ENCODE data around the gene CHFR. TPM values are rescaled to one million over a fixed set of nuclear protein-coding genes. Genes with fewer than 3 reads are reported as not detected.

The CHFR gene
- total and polyA plus RNA-seq, 2 donors (not counting 3 experiments of a cell fraction or from before 2014, with no cell fraction given): 45.4 to 66.5 TPM

GRCh38 chr12:132848521-132848920 lies 38.9 kb downstream of the CHFR start:
- FAIRE-seq (no peak), DNase-seq (ENCODE audit: low read depth, low spot score) (no peak)
- H2AFZ ChIP-seq (ENCODE audit: low read depth, low read length): no peak overlapping the region
- no peaks in the 10 kb centered on the region for H3K4me1 ChIP-seq (ENCODE audit: control insufficient read depth, extremely low read depth, insufficient read depth, low read length)
- H3K4me3 ChIP-seq (replicated peaks in 1 of 3; ENCODE audit: insufficient read depth in 1 of 3, low read depth in 1 of 3, low read length in 3 of 3): no peak overlapping the region
- intact Hi-C loops (cut with micrococcal nuclease): no loop called here
- no peak overlapping the region for H3K4me2 ChIP-seq (ENCODE audit: insufficient read depth, low read length)
- no peaks in the 10 kb centered on the region for H3K79me2 ChIP-seq (ENCODE audit: control insufficient read depth, insufficient read depth, low read length)
- H3K36me3 ChIP-seq (ENCODE audit: control insufficient read depth in 2 of 2, extremely low read depth in 1 of 2, insufficient read depth in 2 of 2, low read length in 2 of 2): peaks cover 19 to 37% of the 10 kb centered on the region in 2 experiments
- TF ChIP-seq MAX (IDR thresholded peaks at IDR 0.05; ENCODE audit: insufficient read depth, insufficient read length) (no peak), POLR2AphosphoS5 (IDR thresholded peaks at IDR 0.05; ENCODE audit: insufficient read depth, low read depth, low read length) (no peak), JUN (IDR thresholded peaks at IDR 0.05; ENCODE audit: borderline replicate concordance, insufficient read depth, insufficient read length, low read depth) (no peak), FOS (IDR thresholded peaks at IDR 0.05; ENCODE audit: borderline replicate concordance, insufficient read depth, low read length) (no peak), CTCF (IDR thresholded peaks at IDR 0.05; ENCODE audit: extremely low read depth in 1 of 2, insufficient read depth in 1 of 2, low read depth in 1 of 2, low read length in 2 of 2) (no peak), GATA2 (IDR thresholded peaks at IDR 0.05; ENCODE audit: insufficient read depth, insufficient read length, low read depth, low read length) (no peak), POLR2A (IDR thresholded peaks at IDR 0.05; ENCODE audit: low read depth, low read length) (no peak), MYC (IDR thresholded peaks at IDR 0.05; ENCODE audit: low read depth, low read length) (no peak), EZH2 (IDR thresholded peaks at IDR 0.05; ENCODE audit: borderline replicate concordance, low read depth, low read length, severe bottlenecking) (no peak)
- H3K9me1 ChIP-seq (replicated peaks; ENCODE audit: control insufficient read depth, extremely low read depth, insufficient read depth, low read length): no peaks in the 10 kb centered on the region
- no TSS peak for BruUV-seq (replicated peaks)
- POLR2A ChIA-PET: no interaction called here
- dilution Hi-C loops (cut with MboI; ENCODE audit: extremely low pct_ligation_motif_present, low sequenced_read_pairs): no loop called here
- CTCF ChIA-PET: no interaction called here
- no peaks in the 10 kb centered on the region for H3K9me3 ChIP-seq (replicated peaks; ENCODE audit: control insufficient read depth, insufficient read depth, low read length)
- H3K9ac ChIP-seq (replicated peaks; ENCODE audit: extremely low read depth, insufficient read depth, low read length): no peak overlapping the region
- H3K27me3 ChIP-seq (ENCODE audit: control insufficient read depth in 2 of 2, insufficient read depth in 2 of 2, low read length in 2 of 2): no peaks in the 10 kb centered on the region
- no peak overlapping the region for H3K27ac ChIP-seq (ENCODE audit: insufficient read depth, low read depth, low read length)
- no peaks in the 10 kb centered on the region for H4K20me1 ChIP-seq (replicated peaks; ENCODE audit: control insufficient read depth, extremely low read depth, insufficient read depth, low read length)
